HG02852 (cell line): ENCODE measurements around the gene HOXA5.

Source experiments
- ATAC-seq: cut with Tn5 transposase; IDR thresholded peaks from one replicate; pipeline ENCODE4 v1.9.1; 2021; ENCODE audit warnings: mild to moderate bottlenecking, moderate library complexity; ENCODE audit not compliant: unreplicated experiment

HOXA5 gene

DNA sequence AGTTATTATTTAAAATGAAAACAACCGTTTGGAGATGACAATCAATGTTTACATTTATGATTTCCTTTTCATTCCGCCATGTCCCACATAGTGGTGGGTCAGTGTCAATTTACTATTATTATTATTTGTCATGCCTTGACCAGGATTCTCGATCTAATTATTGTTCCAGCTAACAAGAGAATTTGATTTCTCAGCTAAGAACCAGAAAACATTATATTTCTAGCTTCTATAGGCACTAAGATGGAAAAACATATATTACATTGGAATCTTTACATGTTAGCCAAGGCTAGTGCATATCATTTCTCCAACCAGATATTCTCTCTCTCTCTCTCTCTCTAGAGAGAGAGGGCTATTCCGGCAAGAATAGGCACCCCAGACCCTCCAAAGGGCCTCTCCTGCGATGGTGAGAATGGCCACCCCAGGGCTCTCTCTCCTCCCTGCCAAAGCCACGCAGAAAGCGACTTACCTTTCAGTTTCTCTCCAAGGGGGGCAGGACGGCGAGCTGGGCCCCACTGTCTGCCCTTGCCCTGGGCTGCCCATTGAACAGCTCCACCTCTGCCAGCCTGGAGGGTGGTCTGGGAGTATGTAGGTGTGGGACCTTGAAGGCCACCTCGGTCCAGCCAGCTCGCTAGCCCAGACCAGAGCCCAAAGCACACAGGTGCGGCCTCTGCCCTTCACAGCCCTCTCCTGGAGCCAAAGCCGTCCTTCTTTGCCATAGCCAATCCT is 6.5 kb upstream of the HOXA5 start:
- ATAC-seq: no peak

DNA sequence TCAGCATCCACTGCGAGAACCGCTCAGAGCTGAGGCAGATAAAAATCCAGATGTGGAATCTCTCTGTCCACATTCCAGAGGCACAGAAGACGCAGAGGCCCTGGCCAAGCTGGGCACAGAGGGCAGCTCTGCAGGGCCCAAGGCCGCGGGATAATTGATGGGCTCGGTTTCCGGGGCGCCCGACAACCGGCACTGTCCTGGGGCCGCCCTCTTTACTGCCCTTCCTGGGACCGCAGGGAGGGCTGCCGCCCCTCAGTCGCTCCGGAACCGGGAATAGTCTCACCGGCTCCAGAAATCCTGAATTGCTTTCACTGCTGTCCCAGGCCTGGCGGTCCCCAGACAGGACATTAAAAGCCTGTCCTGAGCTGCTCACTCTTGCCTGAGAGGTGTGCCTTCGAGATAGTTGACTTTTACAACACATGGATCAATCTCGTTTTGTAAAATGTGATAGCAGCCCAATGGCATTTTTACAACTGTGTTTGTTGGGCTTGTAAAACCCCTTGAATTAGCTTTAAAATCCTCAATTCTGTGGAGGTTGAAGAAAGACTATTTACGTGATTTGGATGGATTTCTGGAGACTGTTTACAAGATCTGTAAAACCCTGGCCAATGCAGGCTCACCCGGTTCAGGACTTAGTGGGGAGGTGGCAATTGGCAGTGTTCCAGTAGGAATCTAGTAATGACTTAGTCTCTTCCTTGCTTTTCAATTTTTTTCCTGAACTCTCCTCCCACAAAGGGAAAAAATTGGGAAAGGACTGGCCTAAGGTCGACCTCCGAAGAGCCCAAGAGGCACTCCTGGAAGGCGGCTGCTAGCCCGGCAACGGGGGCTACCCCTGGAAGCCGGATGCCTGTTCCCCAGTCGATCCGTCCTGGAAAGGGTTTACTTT is 5.5 kb upstream of the HOXA5 start:
- no peak for ATAC-seq

DNA sequence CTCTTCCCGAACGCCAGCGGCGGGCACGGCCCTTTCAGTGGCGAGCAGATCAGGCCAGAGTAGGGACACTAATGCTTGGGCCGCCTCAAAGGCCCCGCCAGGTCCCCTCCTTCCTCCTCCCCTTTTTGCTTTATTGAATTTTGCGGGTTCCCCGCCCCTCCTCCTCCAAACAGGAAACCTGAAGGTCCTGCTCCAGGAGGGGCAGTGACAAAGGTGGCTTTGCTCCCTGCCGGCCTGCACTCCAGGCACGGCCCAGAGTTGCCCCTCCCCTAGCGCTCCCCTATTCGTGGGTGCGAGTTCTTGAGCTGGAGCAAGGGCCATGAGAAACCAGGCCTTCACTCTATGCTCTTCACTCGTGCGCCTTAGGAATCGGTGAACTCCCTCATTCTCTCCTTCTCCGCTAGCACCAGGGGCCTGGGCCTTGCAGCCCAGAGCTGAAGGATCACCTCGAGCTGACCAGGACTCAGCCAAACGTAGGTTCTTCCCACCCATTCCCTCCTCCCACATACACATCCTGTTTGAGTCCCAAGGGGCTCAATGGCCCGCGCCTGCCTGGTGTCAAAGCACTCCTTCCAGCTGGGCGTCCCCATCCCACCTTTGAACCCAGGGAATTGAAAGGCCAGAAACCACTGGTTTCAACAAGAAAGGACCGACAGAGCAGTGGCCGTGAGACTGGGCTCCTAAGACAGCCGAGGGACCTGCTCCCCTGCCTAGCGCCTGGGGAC is 4.7 kb upstream of the HOXA5 start:
- ATAC-seq: no peak

DNA sequence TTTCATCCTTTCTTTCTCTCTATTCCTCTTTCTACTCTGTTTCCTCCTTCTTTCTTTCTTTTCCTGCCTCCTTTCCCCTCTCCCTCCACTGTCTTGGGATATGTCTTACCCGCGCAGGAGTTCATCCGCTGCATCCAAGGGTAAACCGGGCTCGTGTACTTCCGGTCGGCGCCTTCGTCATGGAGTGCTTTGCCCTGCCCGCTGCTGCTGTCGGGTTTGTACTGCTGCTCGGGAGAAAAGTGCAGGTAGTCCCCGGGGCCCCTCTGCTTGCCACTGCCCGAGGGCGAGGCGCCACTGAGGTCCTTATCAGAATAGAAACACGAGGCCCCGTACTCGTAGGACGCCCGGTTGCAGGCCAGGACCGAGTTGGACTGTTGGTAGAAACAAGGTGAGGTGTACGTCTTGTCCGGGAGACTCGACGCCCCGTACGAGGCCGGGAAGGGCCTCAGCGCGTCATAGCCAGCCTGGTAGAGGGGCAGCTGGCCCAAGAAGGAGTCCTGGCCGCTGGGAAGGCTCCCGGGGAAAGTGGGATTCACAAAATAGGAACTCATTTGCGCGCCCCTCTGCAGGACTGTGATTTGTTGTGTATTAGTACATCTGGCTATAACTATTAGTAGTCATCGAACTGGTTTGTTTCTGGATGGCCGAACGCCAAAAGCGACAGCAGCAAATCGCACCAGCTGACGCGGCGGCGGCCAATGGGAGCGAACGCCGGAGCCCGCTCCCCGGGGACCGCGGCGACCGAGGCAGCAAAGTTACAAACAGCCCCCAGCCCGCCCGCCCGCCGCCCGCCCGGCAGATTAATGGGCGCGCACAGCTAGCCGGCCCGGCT is 3.9 kb upstream of the HOXA5 start, which contains the start of gene HOXA6:
HOXA6 (minus strand) TSS at position 576 of the 832 bp plus-strand sequence; CDS start at position 551, 25 bp downstream.
- ATAC-seq: no peak

GRCh38 chr7:27146491-27147198 is 3.2 kb upstream of the HOXA5 start:
- no peak for ATAC-seq

GRCh38 chr7:27145914-27146412 is 2.5 kb upstream of the HOXA5 start:
- ATAC-seq: no peak

GRCh38 chr7:27145165-27145913 is 1.9 kb upstream of the HOXA5 start:
- ATAC-seq: no peak

DNA sequence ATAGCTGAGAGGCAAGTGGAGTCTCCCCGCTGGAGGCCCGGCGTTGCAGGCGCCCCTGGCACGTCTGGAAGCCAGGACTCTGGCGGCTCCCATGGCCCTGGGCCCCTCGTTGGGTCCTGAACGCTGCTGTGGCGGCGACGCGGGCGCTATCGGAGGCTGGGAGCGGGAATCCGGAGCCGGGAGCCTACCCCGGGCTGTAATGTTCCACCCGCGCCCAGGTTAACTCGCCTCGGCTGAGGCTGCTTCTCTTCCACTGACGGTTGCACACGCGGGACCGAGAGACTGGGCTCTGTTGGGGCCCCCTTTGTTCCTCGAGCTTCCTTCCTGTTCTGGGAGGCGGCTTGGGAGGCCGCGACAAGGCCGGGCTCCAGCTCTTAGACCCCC is 1.3 kb upstream of the HOXA5 start:
- ATAC-seq: no peak

- no peak for ATAC-seq
Observed at GRCh38 chr7:27143950-27144780, 684 bp upstream of the HOXA5 start.

DNA sequence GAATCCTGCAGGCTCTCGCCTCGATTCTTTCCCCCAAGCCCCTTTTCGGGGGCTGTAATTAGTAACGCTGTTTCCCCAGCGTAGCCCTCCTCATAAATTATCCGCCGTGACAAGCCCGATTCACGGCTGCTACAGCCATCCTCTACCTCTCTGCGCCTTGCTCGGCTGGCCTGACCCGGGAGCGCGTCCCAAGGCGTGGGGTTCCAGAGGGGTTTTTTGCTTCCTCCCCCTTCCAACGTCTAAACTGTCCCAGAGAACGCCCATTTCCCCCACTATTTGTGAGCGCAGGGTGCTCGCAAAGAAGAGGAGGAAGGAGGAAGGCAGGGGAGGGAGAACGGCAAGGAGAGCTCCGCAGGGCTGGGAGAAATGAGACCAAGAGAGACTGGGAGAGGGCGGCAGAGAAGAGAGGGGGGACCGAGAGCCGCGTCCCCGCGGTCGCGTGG is 880 bp downstream of the HOXA5 start:
- ATAC-seq: no peak

GRCh38 chr7:27141923-27142579 is 1.4 kb downstream of the HOXA5 start:
- no peak for ATAC-seq

GRCh38 chr7:27141137-27141922 is 2.2 kb downstream of the HOXA5 start:
- ATAC-seq: no peak

- ATAC-seq: no peak
Observed at GRCh38 chr7:27140126-27140857, 3.2 kb downstream of the HOXA5 start.

- no peak for ATAC-seq
Observed at GRCh38 chr7:27139334-27140125, 4.0 kb downstream of the HOXA5 start.

GRCh38 chr7:27138985-27139333 is 4.5 kb downstream of the HOXA5 start:
- no peak for ATAC-seq
